ENCODE results near the gene PTPN12. TPM values are rescaled to one million over a fixed set of nuclear protein-coding genes. Genes with fewer than 3 reads are reported as not detected.

The PTPN12 gene
- total and polyA plus RNA-seq, 2 donors (not counting 1 experiment from before 2014, with no cell fraction given): 42.3 to 47.8 TPM

- peak in 1 of 2 donors; percentile 35 for DNase-seq (ENCODE audit: low read depth in 2 of 2)
- H3K9me3 ChIP-seq (ENCODE audit: control insufficient read depth, insufficient read depth, low read depth, low read length): no peaks in the 10 kb centered on the region
- no peak overlapping the region for H3K9ac ChIP-seq (ENCODE audit: insufficient read depth, low read length)
- H3K36me3 ChIP-seq (ENCODE audit: control insufficient read depth, insufficient read depth, low read length): peaks cover 2% of the 10 kb centered on the region
- peaks cover 99% of the 10 kb centered on the region for H3K79me2 ChIP-seq (ENCODE audit: control insufficient read depth, insufficient read depth, low read length)
- H2AFZ ChIP-seq (ENCODE audit: low read length): no peak overlapping the region
- no peak overlapping the region for H3K27ac ChIP-seq (ENCODE audit: insufficient read depth, low read length)
- peaks cover 16% of the 10 kb centered on the region for H3K4me1 ChIP-seq (ENCODE audit: control insufficient read depth, extremely low read depth, insufficient read depth, low read length)
- H3K4me3 ChIP-seq (replicated peaks in 1 of 4; ENCODE audit: control extremely low read depth in 1 of 4, insufficient read depth in 1 of 4, low read depth in 3 of 4, low read length in 4 of 4): peak overlapping the region in 3 of 4 experiments; percentile 2 to 13 (median 12)
- H3K27me3 ChIP-seq (ENCODE audit: control insufficient read depth, insufficient read depth, low read length): no peaks in the 10 kb centered on the region
- H4K20me1 ChIP-seq (ENCODE audit: control insufficient read depth, extremely low read depth, insufficient read depth, low read length): peaks cover 8% of the 10 kb centered on the region
- no peak for TF ChIP-seq EZH2 (IDR thresholded peaks at IDR 0.05; ENCODE audit: low read length, missing control alignments)
- TF ChIP-seq, protein P1, sequence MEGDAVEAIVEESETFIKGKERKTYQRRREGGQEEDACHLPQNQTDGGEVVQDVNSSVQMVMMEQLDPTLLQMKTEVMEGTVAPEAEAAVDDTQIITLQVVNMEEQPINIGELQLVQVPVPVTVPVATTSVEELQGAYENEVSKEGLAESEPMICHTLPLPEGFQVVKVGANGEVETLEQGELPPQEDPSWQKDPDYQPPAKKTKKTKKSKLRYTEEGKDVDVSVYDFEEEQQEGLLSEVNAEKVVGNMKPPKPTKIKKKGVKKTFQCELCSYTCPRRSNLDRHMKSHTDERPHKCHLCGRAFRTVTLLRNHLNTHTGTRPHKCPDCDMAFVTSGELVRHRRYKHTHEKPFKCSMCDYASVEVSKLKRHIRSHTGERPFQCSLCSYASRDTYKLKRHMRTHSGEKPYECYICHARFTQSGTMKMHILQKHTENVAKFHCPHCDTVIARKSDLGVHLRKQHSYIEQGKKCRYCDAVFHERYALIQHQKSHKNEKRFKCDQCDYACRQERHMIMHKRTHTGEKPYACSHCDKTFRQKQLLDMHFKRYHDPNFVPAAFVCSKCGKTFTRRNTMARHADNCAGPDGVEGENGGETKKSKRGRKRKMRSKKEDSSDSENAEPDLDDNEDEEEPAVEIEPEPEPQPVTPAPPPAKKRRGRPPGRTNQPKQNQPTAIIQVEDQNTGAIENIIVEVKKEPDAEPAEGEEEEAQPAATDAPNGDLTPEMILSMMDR (conservative IDR thresholded peaks at IDR 0.05 in 1 of 2, IDR thresholded peaks at IDR 0.05 in 1 of 2; ENCODE audit: low read depth in 1 of 2, low read length in 2 of 2): no peak
- H3K4me2 ChIP-seq (ENCODE audit: extremely low read depth, insufficient read depth, low read length): peak overlapping the region; percentile 39
Measured at GRCh38 chr7:77544518-77544917, 7.4 kb downstream of the PTPN12 start.

DNA sequence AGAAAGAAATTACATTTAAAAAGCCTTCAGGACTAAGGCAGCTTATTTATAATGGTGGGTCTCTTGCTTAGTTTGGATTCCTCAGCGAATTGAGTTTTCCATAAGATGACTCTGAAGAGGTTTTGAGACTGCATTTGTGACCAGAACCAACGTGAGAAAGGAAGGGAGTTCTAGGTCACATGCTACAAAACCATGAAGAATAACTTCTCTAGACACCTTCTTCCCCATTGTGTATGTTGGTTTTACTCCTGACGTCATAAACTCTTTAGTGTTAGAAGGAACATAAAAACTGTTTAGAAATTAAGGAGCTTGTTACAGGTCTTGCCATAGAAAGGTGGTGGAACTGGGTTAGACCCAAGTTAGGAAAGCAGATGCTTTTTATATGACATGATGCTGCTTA, 11.1 kb downstream of the PTPN12 start:
- Histone ChIP-seq H3K9ac (ENCODE audit: insufficient read depth, low read length) (no peak overlapping the region), H3K4me1 (ENCODE audit: control insufficient read depth, extremely low read depth, insufficient read depth, low read length) (peaks cover 3% of the 10 kb centered on the region), H2AFZ (ENCODE audit: low read length) (no peak overlapping the region), H3K36me3 (ENCODE audit: control insufficient read depth, insufficient read depth, low read length) (no peaks in the 10 kb centered on the region), H3K4me3 (replicated peaks in 1 of 4; ENCODE audit: control extremely low read depth in 1 of 4, insufficient read depth in 1 of 4, low read depth in 3 of 4, low read length in 4 of 4) (no peak overlapping the region), H3K9me3 (ENCODE audit: control insufficient read depth, insufficient read depth, low read depth, low read length) (no peaks in the 10 kb centered on the region), H4K20me1 (ENCODE audit: control insufficient read depth, extremely low read depth, insufficient read depth, low read length) (no peaks in the 10 kb centered on the region), H3K4me2 (ENCODE audit: extremely low read depth, insufficient read depth, low read length) (no peak overlapping the region), H3K27ac (ENCODE audit: insufficient read depth, low read length) (no peak overlapping the region), H3K27me3 (ENCODE audit: control insufficient read depth, insufficient read depth, low read length) (no peaks in the 10 kb centered on the region), H3K79me2 (ENCODE audit: control insufficient read depth, insufficient read depth, low read length) (peaks cover 98% of the 10 kb centered on the region)
- no peak for TF ChIP-seq EZH2 (IDR thresholded peaks at IDR 0.05; ENCODE audit: low read length, missing control alignments)
- TF ChIP-seq, protein P1 (conservative IDR thresholded peaks at IDR 0.05 in 1 of 2, IDR thresholded peaks at IDR 0.05 in 1 of 2; ENCODE audit: low read depth in 1 of 2, low read length in 2 of 2): no peak
- no peak for DNase-seq (ENCODE audit: low read depth in 2 of 2)

- H3K27me3 ChIP-seq (ENCODE audit: control insufficient read depth, insufficient read depth, low read length): no peaks in the 10 kb centered on the region
- H3K36me3 ChIP-seq (ENCODE audit: control insufficient read depth, insufficient read depth, low read length): no peaks in the 10 kb centered on the region
- no peak overlapping the region for H3K4me2 ChIP-seq (ENCODE audit: extremely low read depth, insufficient read depth, low read length)
- no peak for DNase-seq (ENCODE audit: low read depth in 2 of 2)
- H3K4me3 ChIP-seq (replicated peaks in 1 of 4; ENCODE audit: control extremely low read depth in 1 of 4, insufficient read depth in 1 of 4, low read depth in 3 of 4, low read length in 4 of 4): no peak overlapping the region
- peaks cover 98% of the 10 kb centered on the region for H3K79me2 ChIP-seq (ENCODE audit: control insufficient read depth, insufficient read depth, low read length)
- TF ChIP-seq, protein P1 (conservative IDR thresholded peaks at IDR 0.05 in 1 of 2, IDR thresholded peaks at IDR 0.05 in 1 of 2; ENCODE audit: low read depth in 1 of 2, low read length in 2 of 2): no peak
- no peak for TF ChIP-seq EZH2 (IDR thresholded peaks at IDR 0.05; ENCODE audit: low read length, missing control alignments)
- no peaks in the 10 kb centered on the region for H4K20me1 ChIP-seq (ENCODE audit: control insufficient read depth, extremely low read depth, insufficient read depth, low read length)
- H3K9me3 ChIP-seq (ENCODE audit: control insufficient read depth, insufficient read depth, low read depth, low read length): no peaks in the 10 kb centered on the region
- no peak overlapping the region for H3K27ac ChIP-seq (ENCODE audit: insufficient read depth, low read length)
- H3K4me1 ChIP-seq (ENCODE audit: control insufficient read depth, extremely low read depth, insufficient read depth, low read length): no peaks in the 10 kb centered on the region
- no peak overlapping the region for H3K9ac ChIP-seq (ENCODE audit: insufficient read depth, low read length)
- H2AFZ ChIP-seq (ENCODE audit: low read length): no peak overlapping the region
Measured at GRCh38 chr7:77549106-77549870, 12.2 kb downstream of the PTPN12 start.
